Neuron (in vitro differentiated cells): ENCODE measurements around the gene C16orf95.
"Not testable (repeated sequence)": the region's sequence is repeated elsewhere in the genome, so short reads cannot be mapped to it uniquely, and the experiment has no call there.

Experiments
- H2AFZ ChIP-seq: one replicate; pipeline ENCODE4 v1.6.1; 2013; ENCODE audit warnings: low read depth, mild to moderate bottlenecking, inconsistent platforms, low read length, moderate library complexity
- H3K27me3 ChIP-seq: one replicate; pipeline ENCODE4 v1.6.1; 2013; ENCODE audit warnings: low read length; ENCODE audit not compliant: insufficient read depth
- H3K36me3 ChIP-seq: one replicate; pipeline ENCODE4 v1.6.1; 2013; ENCODE audit warnings: low read length; ENCODE audit not compliant: insufficient read depth
- H3K4me1 ChIP-seq: one replicate; pipeline ENCODE4 v1.6.1; 2013; ENCODE audit warnings: low read length; ENCODE audit not compliant: insufficient read depth
- H3K4me3 ChIP-seq: 2 replicates; pipeline ENCODE4 v1.5.1; 2013; ENCODE audit warnings: mild to moderate bottlenecking, low read length, moderate library complexity
- H3K9me3 ChIP-seq: one replicate; pipeline ENCODE4 v1.6.1; 2013; ENCODE audit warnings: low read length

Gene C16orf95

DNA sequence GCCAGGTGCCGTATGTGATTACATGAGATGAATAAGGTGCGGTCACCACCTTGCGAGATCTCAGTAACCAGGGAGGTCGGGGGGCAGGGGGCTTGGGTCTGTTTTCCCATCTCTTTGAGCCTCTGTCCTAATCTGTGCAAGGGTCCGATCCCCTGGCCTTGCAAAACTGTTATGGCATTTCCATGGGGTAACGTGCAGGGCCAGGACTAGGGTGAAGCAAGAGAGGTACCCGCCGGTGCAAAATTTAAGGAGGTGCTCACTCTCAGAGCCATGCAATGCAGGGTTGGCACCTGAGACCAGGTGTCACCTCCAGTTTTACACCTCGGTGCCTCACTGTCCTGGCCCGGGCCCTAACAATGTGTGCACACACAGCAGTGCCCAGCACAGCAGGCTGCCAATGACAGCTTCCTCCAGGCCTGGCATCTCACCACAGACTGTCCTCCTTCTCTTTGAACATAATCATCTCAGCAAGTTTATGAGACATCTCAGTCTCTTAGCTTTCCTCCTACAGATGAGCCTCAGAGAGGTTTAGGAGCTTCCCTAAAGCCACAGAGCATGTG lies 43.6 kb downstream of the C16orf95 start:
- Histone ChIP-seq H3K36me3 (no peaks in the 10 kb centered on the region), H3K4me1 (peaks cover 20% of the 10 kb centered on the region), H3K9me3 (no peaks in the 10 kb centered on the region), H3K4me3 (no peak overlapping the region), H3K27me3 (no peaks in the 10 kb centered on the region), H2AFZ (no peak overlapping the region)

- no peak overlapping the region for H2AFZ ChIP-seq
- peaks cover 12% of the 10 kb centered on the region for H3K4me1 ChIP-seq
- no peaks in the 10 kb centered on the region for H3K9me3 ChIP-seq
- H3K36me3 ChIP-seq = no peaks in the 10 kb centered on the region
- no peak overlapping the region for H3K4me3 ChIP-seq
- H3K27me3 ChIP-seq = no peaks in the 10 kb centered on the region
Observed at GRCh38 chr16:87271256-87271655, 45.9 kb downstream of the C16orf95 start.

- Histone ChIP-seq H3K4me1 (no peaks in the 10 kb centered on the region), H3K9me3 (no peaks in the 10 kb centered on the region), H3K27me3 (no peaks in the 10 kb centered on the region), H3K4me3 (no peak overlapping the region), H3K36me3 (no peaks in the 10 kb centered on the region), H2AFZ (no peak overlapping the region)
Observed at GRCh38 chr16:87267566-87267965, 49.6 kb downstream of the C16orf95 start.

DNA sequence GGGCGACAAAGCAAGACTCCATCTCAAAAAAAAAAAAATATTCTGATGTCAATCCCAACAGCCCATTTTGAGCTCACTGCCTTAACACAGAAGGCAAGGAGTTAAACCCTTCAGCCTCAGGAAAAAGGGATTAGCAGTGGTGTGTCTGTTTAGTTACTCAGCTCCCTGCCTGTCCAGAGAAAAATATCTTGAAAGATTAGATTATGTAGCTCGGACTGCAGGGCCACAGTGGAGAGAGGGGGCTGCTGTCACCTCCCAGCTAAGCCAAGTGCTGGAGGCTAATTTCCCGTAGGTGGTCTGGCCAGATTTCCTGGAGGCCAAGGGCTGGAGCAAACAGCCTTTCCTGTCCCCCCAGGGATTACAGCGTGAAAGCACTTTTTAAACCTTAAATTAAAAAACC lies 50.3 kb downstream of the C16orf95 start:
- H3K9me3 ChIP-seq = no peaks in the 10 kb centered on the region
- no peak overlapping the region for H3K4me3 ChIP-seq
- no peaks in the 10 kb centered on the region for H3K4me1 ChIP-seq
- H3K36me3 ChIP-seq = no peaks in the 10 kb centered on the region
- no peaks in the 10 kb centered on the region for H3K27me3 ChIP-seq
- H2AFZ ChIP-seq = no peak overlapping the region

DNA sequence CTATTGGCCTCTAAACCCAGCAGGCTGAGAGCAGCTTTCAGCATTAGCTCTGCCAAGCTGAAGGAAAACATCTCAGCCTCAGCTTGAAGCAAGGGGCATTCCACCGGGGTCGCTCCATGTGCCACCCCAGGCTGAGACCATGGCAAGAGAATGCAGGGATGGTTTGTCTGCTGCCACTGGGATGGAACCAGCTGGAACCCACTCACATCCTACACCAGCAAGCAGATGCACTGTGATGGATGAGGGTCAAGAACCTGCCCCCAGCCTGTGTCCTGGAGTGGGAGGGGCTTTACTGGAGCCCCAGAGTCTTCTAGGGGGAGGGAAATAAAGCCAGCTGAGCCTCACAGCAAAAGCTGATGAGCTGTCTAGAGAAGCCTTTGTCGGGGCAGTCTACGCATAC lies 51.9 kb downstream of the C16orf95 start:
- no peak overlapping the region for H2AFZ ChIP-seq
- no peak overlapping the region for H3K4me3 ChIP-seq
- no peaks in the 10 kb centered on the region for H3K9me3 ChIP-seq
- no peaks in the 10 kb centered on the region for H3K27me3 ChIP-seq
- H3K36me3 ChIP-seq = no peaks in the 10 kb centered on the region
- H3K4me1 ChIP-seq = no peaks in the 10 kb centered on the region

- no peaks in the 10 kb centered on the region for H3K4me1 ChIP-seq
- no peak overlapping the region for H3K4me3 ChIP-seq
- no peaks in the 10 kb centered on the region for H3K9me3 ChIP-seq
- H2AFZ ChIP-seq = no peak overlapping the region
- H3K36me3 ChIP-seq = no peaks in the 10 kb centered on the region
- H3K27me3 ChIP-seq = no peaks in the 10 kb centered on the region
Observed at GRCh38 chr16:87264634-87265033, 52.6 kb downstream of the C16orf95 start.

DNA sequence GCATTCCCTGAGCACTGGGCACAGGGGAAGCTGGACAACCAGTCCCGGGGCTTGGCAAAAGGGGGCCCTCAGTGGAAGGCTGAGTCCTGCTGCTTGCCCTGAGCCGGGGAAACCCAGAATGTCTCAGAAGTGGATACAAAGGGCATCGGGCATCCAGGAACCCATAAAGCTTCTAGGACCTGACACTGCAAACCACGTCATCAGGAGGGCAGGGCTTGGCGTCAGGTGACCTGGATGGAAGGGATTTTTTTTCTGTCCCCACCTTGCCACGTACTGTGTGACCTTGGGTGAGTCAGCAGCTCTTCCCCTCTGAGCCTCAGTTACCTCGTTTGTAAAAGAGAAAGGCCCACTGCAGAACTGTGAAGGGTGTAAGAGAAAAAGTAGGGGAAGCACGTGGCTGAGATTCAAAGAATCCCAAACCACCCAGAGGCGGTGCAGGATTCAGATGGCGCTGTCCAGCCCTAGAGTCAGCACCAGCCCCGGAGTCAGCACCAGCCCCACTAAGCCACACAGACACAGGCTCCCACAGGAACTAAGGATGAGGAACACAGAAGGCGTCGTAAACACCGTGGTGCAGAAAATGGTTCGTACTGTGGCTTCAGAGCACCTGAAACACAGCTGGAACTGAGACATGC lies 53.7 kb downstream of the C16orf95 start:
- Histone ChIP-seq H3K4me1 (no peaks in the 10 kb centered on the region), H3K27me3 (no peaks in the 10 kb centered on the region), H3K9me3 (no peaks in the 10 kb centered on the region), H3K36me3 (no peaks in the 10 kb centered on the region), H3K4me3 (no peak overlapping the region), H2AFZ (no peak overlapping the region)

- Histone ChIP-seq H3K36me3 (no peaks in the 10 kb centered on the region), H3K27me3 (no peaks in the 10 kb centered on the region), H3K4me1 (no peaks in the 10 kb centered on the region), H2AFZ (no peak overlapping the region), H3K9me3 (no peaks in the 10 kb centered on the region), H3K4me3 (no peak overlapping the region)
Observed at GRCh38 chr16:87259431-87259830, 57.8 kb downstream of the C16orf95 start.

GRCh38 chr16:87258653-87259052 lies 58.5 kb downstream of the C16orf95 start:
- H2AFZ ChIP-seq, H3K36me3 ChIP-seq, H3K9me3 ChIP-seq, H3K27me3 ChIP-seq, H3K4me1 ChIP-seq, H3K4me3 ChIP-seq: not testable (repeated sequence)

- no peaks in the 10 kb centered on the region for H3K27me3 ChIP-seq
- H3K4me3 ChIP-seq = no peak overlapping the region
- H2AFZ ChIP-seq = no peak overlapping the region
- H3K36me3 ChIP-seq = no peaks in the 10 kb centered on the region
- no peaks in the 10 kb centered on the region for H3K9me3 ChIP-seq
- H3K4me1 ChIP-seq = peaks cover 7% of the 10 kb centered on the region
Observed at GRCh38 chr16:87255866-87256265, 61.3 kb downstream of the C16orf95 start.

DNA sequence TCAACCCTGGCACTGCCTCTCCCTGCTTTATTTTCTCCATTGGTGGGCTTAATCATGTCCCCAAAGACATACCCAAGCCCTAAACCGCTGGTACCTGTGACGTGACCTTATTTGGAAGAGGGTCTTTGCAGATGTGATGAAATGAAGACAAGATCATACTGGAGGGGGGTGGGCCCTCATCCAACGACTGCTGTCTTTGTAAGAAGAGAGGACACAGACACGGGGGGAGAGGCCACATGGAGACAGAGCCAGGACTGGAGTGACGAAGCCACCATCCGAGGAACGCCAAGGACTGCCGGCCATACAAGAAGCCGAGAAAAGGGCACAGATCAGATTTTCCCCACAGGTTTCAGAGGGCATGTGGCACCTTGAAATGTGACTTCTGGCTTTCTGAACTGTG lies 62.5 kb downstream of the C16orf95 start:
- H3K4me3 ChIP-seq = no peak overlapping the region
- no peaks in the 10 kb centered on the region for H3K9me3 ChIP-seq
- H3K4me1 ChIP-seq = peaks cover 7% of the 10 kb centered on the region
- H2AFZ ChIP-seq = no peak overlapping the region
- no peaks in the 10 kb centered on the region for H3K36me3 ChIP-seq
- H3K27me3 ChIP-seq = no peaks in the 10 kb centered on the region

DNA sequence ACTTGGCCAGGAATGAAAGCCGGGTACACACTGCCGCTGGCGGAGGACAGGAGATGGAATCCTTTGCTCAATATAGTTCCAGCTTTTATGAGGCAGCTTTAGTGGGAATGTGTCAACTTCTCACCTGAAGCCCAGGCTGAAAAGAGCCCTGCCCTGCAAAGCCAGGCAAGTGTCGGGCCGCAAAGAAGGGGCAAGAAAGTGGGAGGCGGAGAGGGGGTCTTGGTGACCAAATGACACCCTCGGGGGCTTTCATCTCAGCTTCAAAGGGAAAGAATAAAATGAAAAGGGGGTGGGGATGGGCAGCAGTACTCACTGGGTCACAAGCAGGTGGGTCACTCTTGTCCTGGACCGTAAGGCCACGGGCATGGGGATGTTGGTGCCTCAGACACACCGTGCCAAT lies 62.9 kb downstream of the C16orf95 start:
- no peaks in the 10 kb centered on the region for H3K27me3 ChIP-seq
- H3K36me3 ChIP-seq = no peaks in the 10 kb centered on the region
- no peaks in the 10 kb centered on the region for H3K9me3 ChIP-seq
- H3K4me1 ChIP-seq = peaks cover 7% of the 10 kb centered on the region
- no peak overlapping the region for H2AFZ ChIP-seq
- H3K4me3 ChIP-seq = no peak overlapping the region

DNA sequence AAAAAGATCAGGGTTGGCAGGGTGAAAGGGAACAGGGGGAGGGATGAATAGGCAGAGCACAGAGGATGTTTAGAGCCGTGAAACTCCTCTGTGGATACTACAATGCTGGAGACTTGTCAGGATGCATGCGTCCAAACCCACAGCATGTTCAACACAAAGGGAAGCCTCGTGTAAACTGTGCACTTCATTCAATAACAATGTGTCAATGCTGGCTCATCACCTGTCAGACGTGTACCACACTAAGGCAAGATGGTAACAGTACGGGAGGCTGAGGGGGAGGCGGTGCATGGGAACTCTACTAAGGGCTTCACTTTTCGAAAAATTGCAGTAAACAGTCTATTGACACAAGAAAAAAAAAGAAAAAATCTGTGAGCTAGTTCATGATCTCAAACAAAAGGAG lies 63.7 kb downstream of the C16orf95 start:
- Histone ChIP-seq H3K36me3 (no peaks in the 10 kb centered on the region), H3K9me3 (no peaks in the 10 kb centered on the region), H3K4me1 (peaks cover 7% of the 10 kb centered on the region), H3K27me3 (no peaks in the 10 kb centered on the region), H2AFZ (no peak overlapping the region), H3K4me3 (no peak overlapping the region)
